Left colon (tissue), 2 donors: Measurements from ENCODE around the gene RAB3C. TPM values are rescaled to one million over a fixed set of nuclear protein-coding genes. Genes with fewer than 3 reads are reported as not detected.

Experiments used
- ATAC-seq: fragments of 200-7000 bp; cut with Tn5 transposase; one replicate; pipeline ENCODE4 v1.9.1; 2020; ENCODE audit warnings: mild to moderate bottlenecking, moderate library complexity
- DNase-seq, 2 donors: peaks; one replicate each; pipeline ENCODE4 v3.0.0-alpha.2; 2020
- intact Hi-C, 2 donors: fragments of 100-400 bp; cut with DNase I in 1 of 2; cut with micrococcal nuclease in 1 of 2; formaldehyde crosslinking; loops; one replicate each; pipeline versions ENCODE4 v1.11.2 to v1.14.0; 2022; cut with DNase I, micrococcal nuclease
- total RNA-seq, 2 donors: library from RNA; stranded (reverse); fragmentation: NEBNext Ultra II Directional; extraction: Animal tissue kit (Norgen Biotek cat#: 25700); gene quantifications; one replicate each; pipeline ENCODE4 v1.2.1, GENCODE V29; 2021
- donor health status: DM: no; HTN: no; CAD: no.
- donor health status: DM: yes; HTN: yes; CAD: no.

Gene RAB3C
- total RNA-seq, 2 donors from 2014 or later = 1.2 to 2.2 TPM

DNA sequence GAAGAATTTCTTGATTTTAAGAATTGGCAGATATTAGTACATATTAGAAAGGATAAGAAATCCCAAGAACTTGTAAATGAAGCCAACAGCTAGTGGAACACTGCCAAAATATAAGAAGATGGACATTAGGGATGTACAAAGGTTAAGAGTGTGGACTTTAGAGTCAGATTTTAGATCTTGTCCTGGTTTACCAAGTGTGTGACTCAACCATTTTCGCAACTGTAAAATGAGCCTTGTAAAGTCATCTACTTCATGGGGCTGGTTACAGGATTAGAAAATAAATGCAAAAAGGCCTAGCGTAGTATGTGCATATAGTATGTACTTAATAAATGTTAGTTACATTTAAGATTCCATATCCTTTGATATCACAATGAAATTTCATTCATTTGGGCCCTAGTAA lies 260.0 kb downstream of the RAB3C start:
- DNase-seq = no peak
- ATAC-seq = no peak
- intact Hi-C loops = no loop called here

DNA sequence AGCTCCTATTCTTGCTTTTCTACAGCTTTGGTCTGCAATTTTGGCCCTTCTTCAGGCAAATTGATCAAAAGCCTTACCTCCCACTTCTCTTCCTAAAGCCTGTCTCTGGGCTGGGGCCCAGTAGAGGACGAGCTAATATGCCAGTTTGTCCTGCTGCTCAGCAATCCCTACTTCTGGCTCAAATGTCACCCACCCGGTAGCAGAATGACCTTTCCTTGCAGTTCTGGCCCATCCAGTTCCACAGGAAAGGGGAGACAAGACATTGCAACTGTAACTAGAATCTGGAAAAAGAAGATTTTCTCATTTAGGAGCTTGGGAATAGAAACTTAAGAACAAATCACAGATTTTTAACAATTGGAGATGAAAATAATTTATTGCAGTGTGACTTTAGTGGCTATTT lies 261.5 kb downstream of the RAB3C start:
- ATAC-seq (no peak), DNase-seq (no peak)
- intact Hi-C loops = no loop called here

DNA sequence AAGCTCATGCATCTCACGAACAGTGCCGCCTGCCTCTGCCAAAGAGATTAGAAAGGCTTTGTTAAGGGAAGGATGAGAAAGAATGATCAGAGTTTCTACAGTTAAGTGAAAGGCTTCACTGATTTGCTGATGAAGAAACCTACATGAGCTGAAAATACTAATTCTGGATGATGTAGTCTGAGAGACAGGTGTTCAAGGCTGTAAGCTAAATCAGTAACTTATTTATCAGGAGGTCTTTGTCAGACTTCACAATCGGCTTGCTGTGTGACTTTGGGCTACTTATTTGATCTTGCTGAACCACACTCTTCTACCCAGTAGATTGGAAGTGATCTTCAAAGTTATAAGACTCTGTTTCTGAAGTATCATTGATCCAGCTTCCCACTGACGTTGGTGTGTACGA lies 264.2 kb downstream of the RAB3C start:
- DNase-seq = no peak
- intact Hi-C loops = no loop called here
- ATAC-seq = no peak

DNA sequence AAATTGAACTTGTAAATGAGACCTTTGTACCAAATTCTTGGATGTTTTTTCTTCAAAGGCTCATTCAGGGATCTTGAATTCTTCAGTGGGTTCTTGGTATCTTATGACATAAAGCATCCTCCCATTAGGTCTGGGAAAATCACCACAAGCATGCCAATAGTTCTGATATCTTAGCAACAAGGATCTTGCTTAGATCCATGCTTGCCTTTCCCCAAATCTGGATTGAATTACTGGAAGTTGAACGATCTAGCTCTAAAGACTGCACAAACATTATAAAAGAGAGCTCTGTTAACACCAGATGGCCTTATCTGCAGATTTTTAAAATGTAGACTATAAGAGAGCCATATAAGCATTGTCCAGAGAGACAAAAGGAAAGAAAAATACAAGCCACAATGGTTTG lies 266.3 kb downstream of the RAB3C start:
- no peak for ATAC-seq
- DNase-seq = no peak
- intact Hi-C loops = no loop called here

GRCh38 chr5:58849921-58850667 lies 267.2 kb downstream of the RAB3C start:
- DNase-seq (peak; percentile 16 to 29), ATAC-seq (peak; percentile 89)
- intact Hi-C loops = loop anchor here in 1 of 2 donors (5.0 kb wide), 1 partner anchor 353 kb away; no protein-coding TSS in a partner anchor

DNA sequence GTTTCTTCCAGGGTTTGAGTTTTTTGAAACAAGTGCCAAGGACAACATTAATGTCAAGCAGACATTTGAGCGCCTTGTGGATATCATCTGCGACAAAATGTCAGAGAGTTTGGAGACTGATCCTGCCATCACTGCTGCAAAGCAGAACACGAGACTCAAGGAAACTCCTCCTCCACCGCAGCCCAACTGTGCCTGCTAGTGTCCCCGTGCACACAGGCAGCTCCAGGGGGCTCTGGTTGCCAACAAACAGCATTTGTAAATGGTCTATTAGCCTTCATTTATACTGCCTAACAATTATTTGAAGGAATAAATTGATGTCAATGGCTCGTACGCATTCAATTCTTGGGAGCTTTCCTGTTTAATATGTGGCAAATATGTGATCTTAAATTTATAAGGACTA lies 268.3 kb downstream of the RAB3C start:
- no peak for ATAC-seq
- intact Hi-C loops = loop anchor here in 1 of 2 donors (5.0 kb wide), 1 partner anchor 354 kb away; no protein-coding TSS in a partner anchor
- no peak for DNase-seq

DNA sequence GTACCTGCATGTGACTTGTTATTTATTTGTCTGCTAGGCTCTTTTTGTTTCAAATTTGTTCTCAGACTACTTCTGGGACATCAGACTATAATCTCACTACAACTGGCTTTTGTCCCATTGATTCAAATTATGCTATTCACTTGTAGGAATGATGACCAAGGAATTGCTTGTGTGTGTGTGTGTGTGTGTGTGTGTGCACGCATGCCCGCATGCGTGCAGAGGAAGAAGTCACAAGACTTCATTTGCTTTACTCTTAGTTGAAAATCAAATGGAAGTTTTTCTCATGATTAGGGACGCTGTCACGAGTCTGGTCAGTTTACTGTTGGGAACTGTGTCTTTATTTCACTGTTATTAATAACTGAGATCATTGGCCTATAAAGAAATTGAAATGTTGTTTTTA lies 268.7 kb downstream of the RAB3C start:
- no peak for DNase-seq
- ATAC-seq = no peak
- intact Hi-C loops = loop anchor here in 1 of 2 donors (5.0 kb wide), 1 partner anchor 354 kb away; no protein-coding TSS in a partner anchor

GRCh38 chr5:58852566-58852965 lies 269.7 kb downstream of the RAB3C start:
- intact Hi-C loops = loop anchor here in 1 of 2 donors (5.0 kb wide), 1 partner anchor 355 kb away; no protein-coding TSS in a partner anchor
- ATAC-seq (no peak), DNase-seq (no peak)

- intact Hi-C loops = loop anchor here in 1 of 2 donors (5.0 kb wide), 1 partner anchor 357 kb away; no protein-coding TSS in a partner anchor
- no peak for DNase-seq
- no peak for ATAC-seq
These were observed 271.6 kb downstream of the RAB3C start for GRCh38 chr5:58854441-58854840.

DNA sequence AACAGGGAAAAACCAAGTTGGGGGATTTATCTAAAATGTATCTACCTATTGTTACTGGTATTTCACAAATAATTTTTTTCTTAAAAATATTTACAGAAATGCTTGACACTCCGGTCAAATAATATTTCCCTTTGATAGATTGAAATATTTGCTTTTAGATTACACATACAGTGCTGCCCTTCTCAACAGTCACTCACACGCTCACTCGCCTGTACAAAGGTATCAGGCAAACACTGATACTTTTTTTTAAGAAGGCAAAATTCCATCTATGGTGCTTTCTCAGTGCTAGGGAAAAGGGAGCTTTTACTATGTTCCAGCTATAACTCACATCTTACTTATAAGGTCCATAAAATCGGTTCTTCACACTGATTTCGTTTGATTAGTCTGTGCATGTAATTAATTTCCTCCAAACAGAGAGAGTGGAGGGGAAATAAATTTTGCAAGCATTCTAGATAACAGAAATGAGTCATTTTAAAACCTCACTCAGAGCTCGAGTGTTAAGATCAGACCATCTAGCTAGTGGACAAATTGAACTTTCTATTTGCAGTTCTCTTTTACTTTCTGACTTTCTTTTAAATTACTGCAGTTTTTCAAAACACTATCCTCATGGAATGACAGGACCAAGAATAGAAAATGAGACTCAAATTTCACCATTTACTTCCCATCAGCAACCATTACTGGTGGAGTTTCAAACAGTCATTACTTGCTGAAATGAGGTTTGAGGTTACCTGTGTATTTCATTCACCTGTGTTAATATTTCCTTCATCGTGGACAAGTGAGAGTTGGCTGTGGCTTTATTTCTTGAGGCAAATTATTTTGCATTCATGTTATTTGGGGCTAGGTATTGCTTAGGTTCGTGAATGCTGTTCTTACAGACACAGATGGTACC lies 273.2 kb downstream of the RAB3C start:
- no peak for DNase-seq
- intact Hi-C loops = no loop called here
- no peak for ATAC-seq

- no peak for DNase-seq
- intact Hi-C loops = no loop called here
- ATAC-seq = no peak
These were observed 274.7 kb downstream of the RAB3C start for GRCh38 chr5:58857609-58858008.

DNA sequence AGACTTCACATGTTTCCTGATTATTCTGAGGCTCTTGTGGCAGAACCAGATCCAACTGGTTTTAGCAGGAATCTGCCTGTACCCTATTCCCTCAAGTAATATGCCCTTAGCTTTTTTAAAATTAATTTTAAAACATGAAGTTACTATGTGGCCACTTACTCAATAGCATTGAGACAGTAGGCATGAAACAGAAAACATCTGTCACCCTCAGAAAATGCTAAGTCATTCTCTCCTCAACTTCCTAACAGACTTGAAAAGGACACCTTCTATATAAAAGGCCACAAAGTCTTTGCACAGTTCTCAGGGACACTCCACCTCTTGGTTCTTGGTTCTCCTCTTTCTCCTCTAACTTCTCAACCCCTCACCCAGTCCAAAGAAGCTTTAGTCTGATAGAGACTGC lies 277.8 kb downstream of the RAB3C start:
- intact Hi-C loops = no loop called here
- DNase-seq (no peak), ATAC-seq (no peak)

DNA sequence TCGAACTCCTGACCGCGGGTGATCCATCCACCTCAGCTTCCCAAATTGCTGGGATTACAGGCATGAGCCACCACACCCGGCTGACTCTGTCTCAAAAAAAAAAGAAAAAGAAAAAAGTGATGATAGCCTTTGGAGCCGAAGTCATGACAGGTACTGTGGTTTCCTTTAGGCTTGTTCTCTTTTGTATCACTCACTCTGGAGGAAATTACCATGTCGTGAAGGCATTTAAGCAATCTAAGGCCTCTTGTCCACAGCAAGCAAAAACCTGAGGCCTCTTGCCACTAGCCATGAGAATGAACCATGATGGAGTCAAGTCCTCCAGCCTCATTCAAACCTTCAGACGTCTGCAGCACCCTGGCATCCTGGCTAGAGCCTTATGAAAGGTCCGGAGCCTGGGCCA lies 286.1 kb downstream of the RAB3C start:
- intact Hi-C loops = no loop called here
- DNase-seq (no peak), ATAC-seq (no peak)

GRCh38 chr5:58871648-58872242 lies 288.9 kb downstream of the RAB3C start:
- ATAC-seq (no peak), DNase-seq (no peak)
- intact Hi-C loops = no loop called here

- DNase-seq (no peak), ATAC-seq (no peak)
- intact Hi-C loops = no loop called here
These were observed 289.9 kb downstream of the RAB3C start for GRCh38 chr5:58872670-58873273.

- DNase-seq = no peak
These were observed 292.7 kb downstream of the RAB3C start for GRCh38 chr5:58875599-58875998.

DNA sequence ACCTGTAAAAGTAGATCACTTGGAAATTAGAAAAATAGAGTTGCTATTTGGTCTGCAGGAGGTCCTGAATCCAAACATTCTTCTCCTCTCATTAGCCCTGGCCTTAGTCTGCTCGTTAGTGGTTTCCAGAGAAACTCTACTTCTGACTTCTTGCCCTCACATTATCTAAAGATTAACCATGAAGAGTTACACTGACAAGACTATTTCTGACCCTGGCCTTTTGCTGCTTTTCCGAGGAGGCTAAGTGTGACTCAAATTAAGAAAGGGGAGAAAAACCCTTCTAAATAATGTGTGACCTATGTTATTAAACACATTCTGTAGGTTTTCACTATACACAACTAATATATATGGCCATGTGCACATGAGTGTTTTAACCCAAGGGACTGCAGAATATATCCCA lies 302.4 kb downstream of the RAB3C start:
- no peak for ATAC-seq
- intact Hi-C loops = loop anchor here in 1 of 2 donors (5.0 to 10.0 kb wide), 2 partner anchors 287 to 490 kb away; no protein-coding TSS in a partner anchor
- no peak for DNase-seq

More at GRCh38 chr5:58875599-58875998, 292.7 kb downstream of the RAB3C start:
- no peak for ATAC-seq
- intact Hi-C loops = no loop called here

DNA sequence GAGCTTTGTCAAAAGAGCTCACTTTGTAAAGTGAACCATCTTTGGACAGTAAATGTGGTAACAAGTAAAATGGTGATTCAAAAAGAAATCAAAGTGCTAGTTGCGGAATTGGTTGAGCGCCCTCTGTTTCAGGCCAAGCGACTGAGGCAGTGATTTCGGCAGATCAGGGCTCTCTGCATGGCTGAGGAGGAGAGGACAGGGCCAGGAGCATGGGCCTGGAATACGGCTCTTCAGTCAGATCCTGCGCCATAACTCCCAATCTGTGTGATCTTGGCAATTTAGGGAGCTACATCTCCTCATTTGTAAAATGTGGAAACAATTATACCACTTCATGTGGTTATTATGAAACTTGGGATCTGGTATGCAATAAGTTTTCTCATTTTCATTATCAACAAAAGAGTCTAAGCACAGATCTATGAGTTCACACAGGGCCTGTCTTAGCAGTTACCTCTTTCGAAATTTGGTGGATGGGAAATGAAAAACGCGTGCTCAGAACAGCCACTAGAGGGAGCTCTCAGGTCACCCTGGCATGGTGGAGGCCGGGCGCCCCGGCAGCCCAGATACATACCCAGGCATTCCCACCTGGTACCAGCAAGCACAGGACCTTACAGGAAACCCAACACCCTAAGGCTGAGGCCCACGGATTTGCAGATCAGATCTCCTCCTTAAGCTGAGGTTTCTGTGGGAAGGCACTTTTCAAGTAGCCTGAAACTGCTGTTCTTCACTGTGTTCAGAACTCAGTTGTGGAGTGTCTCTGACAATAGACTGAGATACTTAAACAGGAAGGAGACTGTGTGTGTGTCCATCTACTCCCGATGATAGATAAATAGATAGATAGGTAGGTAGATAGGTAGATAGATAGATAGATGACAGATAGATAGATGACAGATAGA lies 303.7 kb downstream of the RAB3C start:
- intact Hi-C loops = loop anchor here in 1 of 2 donors (5.0 to 10.0 kb wide), 2 partner anchors 286 to 488 kb away; no protein-coding TSS in a partner anchor
- peak; percentile 84 for ATAC-seq
- DNase-seq = peak in 1 of 2 donors; percentile 47
